ENCODE data around the gene ATF7. TPM values are rescaled to one million over a fixed set of nuclear protein-coding genes. Genes with fewer than 3 reads are reported as not detected.
A peak's percentile ranks its signal among the peaks of the same experiment; 100 is the strongest.

ATF7 gene
- total RNA-seq, result 10 to 100 TPM; 19.3 to 20.7 TPM

- Mint-ChIP-seq H3K9me3 (no peaks in the 10 kb centered on the region), H3K4me1 (ENCODE audit: low read depth) (peaks cover 43% of the 10 kb centered on the region), H3K27ac (peak within 1 kb of the TSS; percentile 94), H3K27me3 (no peaks in the 10 kb centered on the region), H3K4me3 (peak within 1 kb of the TSS; percentile 97), H3K36me3 (no peaks in the 10 kb centered on the region)
- POLR2A ChIA-PET, result interaction anchor here (0.6 to 0.8 kb wide), 2 partner anchors 49 to 365 kb away, joined by 3 to 5 read pairs; no protein-coding TSS in a partner anchor
- CTCF ChIA-PET, result interaction anchor here (0.8 to 3.9 kb wide), 4 partner anchors 8 to 117 kb away, joined by 3 to 17 read pairs (median 8); partner anchors contain the start of gene ATP5MC2
- DNase-seq, result peak; percentile 99
- intact Hi-C loops (cut with micrococcal nuclease), result loop anchor here (1.0 to 2.0 kb wide), 5 partner anchors 50 to 125 kb away; partner anchors contain the start of genes ATP5MC2, CALCOCO1 and TARBP2
These were observed at the start of gene ATF7 for GRCh38 chr12:53625946-53626701. ATF7 (minus strand) TSS chr12:53626382; CDS start chr12:53601000, 25,382 bp downstream.

- intact Hi-C loops (cut with micrococcal nuclease), result loop anchor here (5.0 kb wide), 1 partner anchor 223 kb away; the partner anchor contains the start of gene PCBP2
- ChIA-PET CTCF (interaction anchor here (0.6 to 7.1 kb wide), 41 partner anchors 7 to 350 kb away, joined by 3 to 132 read pairs (median 4); partner anchors contain the start of genes ATF7, CISTR and TARBP2), POLR2A (interaction anchor here (0.5 to 1.9 kb wide), 10 partner anchors 15 to 174 kb away, joined by 3 to 10 read pairs (median 4); partner anchors contain the start of genes ATF7, CALCOCO1 and TARBP2)
- H3K4me3 Mint-ChIP-seq, result peak overlapping the region; percentile 81
- no peak for DNase-seq
- H3K9me3 Mint-ChIP-seq, result no peaks in the 10 kb centered on the region
- peak overlapping the region; percentile 89 for H3K27ac Mint-ChIP-seq
- H3K27me3 Mint-ChIP-seq, result peaks cover 18% of the 10 kb centered on the region
- peaks cover 30% of the 10 kb centered on the region for H3K36me3 Mint-ChIP-seq
- peaks cover 27% of the 10 kb centered on the region for H3K4me1 Mint-ChIP-seq (ENCODE audit: low read depth)
These were observed 49.0 kb upstream of the ATF7 start for GRCh38 chr12:53674977-53675700.

GRCh38 chr12:53670971-53671370 is 44.8 kb upstream of the ATF7 start:
- CTCF ChIA-PET, result interaction anchor here (2.3 kb wide), 1 partner anchor 128 kb away, joined by 10 read pairs; no protein-coding TSS in a partner anchor
- Mint-ChIP-seq H3K4me3 (no peak overlapping the region), H3K27ac (peak overlapping the region; percentile 48), H3K9me3 (no peaks in the 10 kb centered on the region), H3K27me3 (no peaks in the 10 kb centered on the region), H3K4me1 (ENCODE audit: low read depth) (peaks cover 27% of the 10 kb centered on the region), H3K36me3 (peaks cover 45% of the 10 kb centered on the region)
- POLR2A ChIA-PET, result no interaction called here
- no peak for DNase-seq
- intact Hi-C loops (cut with micrococcal nuclease), result no loop called here

- Mint-ChIP-seq H3K27ac (no peak overlapping the region), H3K9me3 (no peaks in the 10 kb centered on the region), H3K4me1 (ENCODE audit: low read depth) (peaks cover 27% of the 10 kb centered on the region), H3K27me3 (no peaks in the 10 kb centered on the region), H3K36me3 (peaks cover 51% of the 10 kb centered on the region), H3K4me3 (no peak overlapping the region)
- CTCF ChIA-PET, result interaction anchor here (0.6 to 1.7 kb wide), 3 partner anchors 73 to 127 kb away, joined by 3 to 7 read pairs (median 5); no protein-coding TSS in a partner anchor
- POLR2A ChIA-PET, result no interaction called here
- no peak for DNase-seq
- intact Hi-C loops (cut with micrococcal nuclease), result no loop called here
These were observed 44.1 kb upstream of the ATF7 start for GRCh38 chr12:53670308-53670707.

DNA sequence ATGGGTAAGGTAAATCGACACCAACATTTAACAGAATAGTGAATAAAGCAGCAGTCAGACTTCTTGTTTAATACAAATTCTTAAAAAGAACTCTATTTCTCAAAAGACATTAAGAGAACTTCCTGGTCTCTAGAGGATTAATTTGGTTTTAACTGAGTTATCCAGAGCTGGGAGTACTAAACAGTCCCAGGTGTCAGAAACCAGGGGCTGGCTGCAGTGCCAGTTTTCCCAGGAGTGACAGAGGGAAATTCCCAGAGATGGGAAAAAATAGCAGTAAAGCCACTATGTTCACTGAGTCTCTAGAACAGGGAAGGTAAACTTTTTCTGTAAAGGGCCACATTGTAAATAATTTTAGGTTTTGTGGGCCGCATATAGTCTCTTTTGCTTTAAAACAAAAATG is 40.9 kb upstream of the ATF7 start:
- peaks cover 45% of the 10 kb centered on the region for H3K36me3 Mint-ChIP-seq
- H3K4me3 Mint-ChIP-seq, result no peak overlapping the region
- no peaks in the 10 kb centered on the region for H3K9me3 Mint-ChIP-seq
- no peak for DNase-seq
- H3K27ac Mint-ChIP-seq, result peak overlapping the region; percentile 21
- peaks cover 9% of the 10 kb centered on the region for H3K4me1 Mint-ChIP-seq (ENCODE audit: low read depth)
- POLR2A ChIA-PET, result no interaction called here
- H3K27me3 Mint-ChIP-seq, result no peaks in the 10 kb centered on the region
- intact Hi-C loops (cut with micrococcal nuclease), result no loop called here
- CTCF ChIA-PET, result interaction anchor here (0.7 kb wide), 1 partner anchor 10 kb away, joined by 3 read pairs; no protein-coding TSS in a partner anchor

DNA sequence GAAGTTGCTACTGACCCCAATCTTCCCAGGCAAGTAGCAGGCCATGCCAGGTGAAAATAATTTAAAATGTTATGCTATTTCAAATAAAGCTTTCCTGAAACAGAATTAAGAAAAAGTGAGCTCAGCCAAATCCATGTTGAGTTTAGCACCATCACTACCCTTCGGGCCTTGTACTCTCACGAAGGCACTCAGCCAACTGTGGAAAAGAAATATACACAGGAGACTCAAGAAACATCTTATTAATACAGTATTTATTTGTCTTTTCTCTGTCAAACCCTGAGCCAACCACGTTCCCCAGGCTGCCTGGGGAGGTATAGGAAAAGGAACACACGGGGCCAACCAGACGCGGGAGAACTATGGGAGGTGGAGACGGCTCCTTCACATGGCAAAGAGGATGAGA is 38.8 kb upstream of the ATF7 start:
- intact Hi-C loops (cut with micrococcal nuclease), result no loop called here
- Mint-ChIP-seq H3K36me3 (peaks cover 38% of the 10 kb centered on the region), H3K27ac (no peak overlapping the region), H3K4me1 (ENCODE audit: low read depth) (no peaks in the 10 kb centered on the region), H3K9me3 (no peaks in the 10 kb centered on the region), H3K27me3 (no peaks in the 10 kb centered on the region), H3K4me3 (no peak overlapping the region)
- ChIA-PET POLR2A (no interaction called here), CTCF (interaction anchor here (0.8 to 1.1 kb wide), 2 partner anchors 82 to 122 kb away, joined by 3 read pairs; no protein-coding TSS in a partner anchor)
- no peak for DNase-seq

DNA sequence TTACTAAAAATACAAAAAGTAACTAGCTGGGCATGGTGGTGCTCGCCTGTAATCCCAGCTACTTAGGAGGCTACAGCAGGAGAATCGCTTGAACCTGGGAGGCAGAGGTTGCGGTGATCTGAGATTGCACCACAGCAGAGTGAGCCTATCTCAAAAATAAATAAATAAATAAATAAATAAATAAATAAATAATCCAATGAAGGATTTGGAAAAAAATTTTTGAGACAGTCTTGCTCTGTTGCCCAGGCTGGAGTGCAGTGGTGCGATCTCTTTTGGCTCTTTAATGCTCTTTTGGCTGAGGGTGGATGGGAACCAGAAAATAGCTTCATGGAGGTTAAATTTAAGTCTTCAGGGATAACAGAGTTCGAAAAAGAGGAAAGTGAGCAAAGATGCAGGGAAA is 38.0 kb upstream of the ATF7 start:
- no peak overlapping the region for H3K4me3 Mint-ChIP-seq
- DNase-seq, result no peak
- H3K36me3 Mint-ChIP-seq, result peaks cover 31% of the 10 kb centered on the region
- H3K27me3 Mint-ChIP-seq, result no peaks in the 10 kb centered on the region
- intact Hi-C loops (cut with micrococcal nuclease), result no loop called here
- ChIA-PET POLR2A (interaction anchor here (1.1 kb wide), 1 partner anchor 9 kb away, joined by 3 read pairs; no protein-coding TSS in a partner anchor), CTCF (interaction anchor here (0.8 to 1.3 kb wide), 3 partner anchors 12 to 121 kb away, joined by 3 to 5 read pairs (median 3); partner anchors contain the start of gene ATP5MC2)
- no peaks in the 10 kb centered on the region for H3K9me3 Mint-ChIP-seq
- no peaks in the 10 kb centered on the region for H3K4me1 Mint-ChIP-seq (ENCODE audit: low read depth)
- no peak overlapping the region for H3K27ac Mint-ChIP-seq

- CTCF ChIA-PET, result no interaction called here
- POLR2A ChIA-PET, result interaction anchor here (1.4 kb wide), 1 partner anchor 16 kb away, joined by 5 read pairs; the partner anchor contains the start of gene ATP5MC2
- intact Hi-C loops (cut with micrococcal nuclease), result no loop called here
- DNase-seq, result no peak
- Mint-ChIP-seq H3K9me3 (no peaks in the 10 kb centered on the region), H3K4me1 (ENCODE audit: low read depth) (no peaks in the 10 kb centered on the region), H3K27ac (no peak overlapping the region), H3K27me3 (no peaks in the 10 kb centered on the region), H3K4me3 (no peak overlapping the region), H3K36me3 (peaks cover 19% of the 10 kb centered on the region)
These were observed 33.9 kb upstream of the ATF7 start for GRCh38 chr12:53660041-53660440.

DNA sequence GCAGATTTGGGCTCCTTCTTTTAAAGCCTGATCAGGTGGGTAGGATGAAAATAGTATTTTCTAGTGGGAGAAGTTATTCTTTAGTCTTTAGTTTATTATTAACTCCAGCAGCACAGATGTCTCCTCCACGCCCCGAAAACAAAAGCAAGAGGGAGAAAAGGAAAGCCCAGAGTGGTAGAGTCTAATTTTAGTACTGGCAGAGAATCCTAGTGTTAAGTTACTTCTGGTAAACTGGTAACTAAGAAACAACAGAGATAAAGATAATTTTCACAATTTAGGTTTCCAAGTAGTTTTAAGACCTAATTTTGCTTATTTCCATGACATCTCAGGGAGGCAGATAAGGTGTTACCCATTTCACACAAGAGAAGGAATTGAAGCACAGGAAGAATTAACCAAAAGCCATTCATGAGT is 33.4 kb upstream of the ATF7 start:
- no peak for DNase-seq
- H3K4me3 Mint-ChIP-seq, result no peak overlapping the region
- no peaks in the 10 kb centered on the region for H3K9me3 Mint-ChIP-seq
- no peaks in the 10 kb centered on the region for H3K4me1 Mint-ChIP-seq (ENCODE audit: low read depth)
- ChIA-PET CTCF (no interaction called here), POLR2A (interaction anchor here (1.4 kb wide), 1 partner anchor 16 kb away, joined by 5 read pairs; the partner anchor contains the start of gene ATP5MC2)
- intact Hi-C loops (cut with micrococcal nuclease), result no loop called here
- H3K36me3 Mint-ChIP-seq, result peaks cover 17% of the 10 kb centered on the region
- H3K27ac Mint-ChIP-seq, result no peak overlapping the region
- no peaks in the 10 kb centered on the region for H3K27me3 Mint-ChIP-seq

DNA sequence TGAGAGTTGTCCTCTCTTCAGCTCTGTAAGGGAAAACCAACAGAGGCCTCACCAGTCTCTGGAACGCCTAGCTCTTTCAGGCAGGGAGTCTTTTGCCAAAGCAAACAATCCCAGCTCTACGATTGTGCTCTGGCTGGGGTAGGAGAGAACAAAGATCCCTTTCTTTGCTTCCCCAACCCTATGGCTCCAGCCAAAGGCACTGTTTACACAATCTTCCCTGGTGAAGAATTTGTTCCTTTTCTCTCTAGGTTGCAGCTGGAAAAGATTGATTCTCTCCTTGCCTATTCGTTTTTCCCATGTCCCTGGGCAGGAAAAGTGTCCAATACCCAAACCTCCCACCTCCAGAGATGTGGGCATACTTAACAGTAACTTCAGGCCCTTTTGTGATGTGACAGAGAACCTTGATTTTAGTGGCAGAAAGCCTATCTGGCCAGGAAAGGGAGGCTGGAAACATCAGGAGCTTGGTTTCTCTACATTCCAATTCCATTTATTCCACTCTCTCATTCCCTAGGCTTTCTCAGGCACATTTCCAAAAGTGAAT is 32.9 kb upstream of the ATF7 start:
- no peak overlapping the region for H3K4me3 Mint-ChIP-seq
- H3K9me3 Mint-ChIP-seq, result no peaks in the 10 kb centered on the region
- H3K27me3 Mint-ChIP-seq, result no peaks in the 10 kb centered on the region
- peaks cover 14% of the 10 kb centered on the region for H3K36me3 Mint-ChIP-seq
- no peak for DNase-seq
- ChIA-PET CTCF (interaction anchor here (0.7 kb wide), 1 partner anchor 17 kb away, joined by 4 read pairs; the partner anchor contains the start of gene ATP5MC2), POLR2A (interaction anchor here (1.4 kb wide), 1 partner anchor 17 kb away, joined by 5 read pairs; the partner anchor contains the start of gene ATP5MC2)
- no peaks in the 10 kb centered on the region for H3K4me1 Mint-ChIP-seq (ENCODE audit: low read depth)
- no peak overlapping the region for H3K27ac Mint-ChIP-seq
- intact Hi-C loops (cut with micrococcal nuclease), result no loop called here

DNA sequence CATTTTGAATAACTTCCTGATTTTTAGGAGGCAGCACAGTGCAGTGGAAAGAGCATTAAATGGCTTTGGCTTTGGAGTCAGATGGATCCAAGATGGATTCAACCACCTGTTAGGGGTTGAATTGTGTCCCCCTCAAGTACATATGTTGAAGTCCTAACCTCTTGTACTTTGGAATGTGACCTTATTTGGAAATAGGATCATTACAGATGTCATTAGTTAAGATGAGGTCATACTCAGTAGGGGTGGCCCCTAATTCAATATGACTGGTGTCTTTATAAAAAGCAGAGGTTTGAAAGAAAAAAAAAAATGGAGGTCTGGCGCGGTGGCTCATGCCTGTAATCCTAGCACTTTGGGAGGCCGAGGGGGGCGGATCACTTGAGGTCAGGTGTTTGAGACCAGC is 30.9 kb upstream of the ATF7 start:
- no peaks in the 10 kb centered on the region for H3K9me3 Mint-ChIP-seq
- DNase-seq, result no peak
- H3K4me3 Mint-ChIP-seq, result no peak overlapping the region
- no peak overlapping the region for H3K27ac Mint-ChIP-seq
- intact Hi-C loops (cut with micrococcal nuclease), result no loop called here
- no peaks in the 10 kb centered on the region for H3K4me1 Mint-ChIP-seq (ENCODE audit: low read depth)
- CTCF ChIA-PET, result interaction anchor here (1.3 kb wide), 1 partner anchor 148 kb away, joined by 3 read pairs; no protein-coding TSS in a partner anchor
- no peaks in the 10 kb centered on the region for H3K27me3 Mint-ChIP-seq
- POLR2A ChIA-PET, result interaction anchor here (0.7 kb wide), 1 partner anchor 79 kb away, joined by 3 read pairs; no protein-coding TSS in a partner anchor
- peaks cover 6% of the 10 kb centered on the region for H3K36me3 Mint-ChIP-seq

All from activated CD4-positive, alpha-beta memory T cell treated with anti-CD3 and anti-CD28 coated beads for 36 hours (primary cell).